CD14-positive monocyte (primary cell): ENCODE data around the gene KRTAP12-2. TPM values are rescaled to one million over a fixed set of nuclear protein-coding genes. Genes with fewer than 3 reads are reported as not detected.
"Not testable (repeated sequence)": the region's sequence is repeated elsewhere in the genome, so short reads cannot be mapped to it uniquely, and the experiment has no call there.

Experiments
- DNase-seq, 3 donors: peaks; one replicate each; pipeline ENCODE4 v3.0.0-alpha.2; 2011 to 2022
- H2AFZ ChIP-seq: 2 replicates; pipeline ENCODE4 v1.6.0; 2012; ENCODE audit warnings: mild to moderate bottlenecking, low read depth, low read length, inconsistent platforms; ENCODE audit not compliant: insufficient read depth, poor library complexity, severe bottlenecking
- H3K27ac ChIP-seq, 2 donors: 1 replicate in 1 of 2; 2 replicates in 1 of 2; pipeline ENCODE4 v1.5.1; 2012 to 2013; ENCODE audit warnings: low read length in 2 of 2, control low read depth in 1 of 2, inconsistent platforms in 1 of 2, low read depth in 1 of 2, mild to moderate bottlenecking in 1 of 2
- H3K27me3 ChIP-seq, 2 donors: one replicate each; pipeline versions ENCODE4 v1.6.0 to v1.6.1; 2011 to 2013; ENCODE audit warnings: low read length in 2 of 2; ENCODE audit not compliant: control insufficient read depth in 2 of 2, insufficient read depth in 2 of 2
- H3K36me3 ChIP-seq, 2 donors: replicated peaks in 1 of 2; 1 replicate in 1 of 2; 2 replicates in 1 of 2; pipeline versions ENCODE4 v1.5.1 to v1.6.1; 2012 to 2013; ENCODE audit warnings: low read length in 2 of 2, control low read depth in 1 of 2, inconsistent platforms in 1 of 2, mild to moderate bottlenecking in 1 of 2; ENCODE audit not compliant: insufficient read depth in 2 of 2, control insufficient read depth in 1 of 2
- H3K4me1 ChIP-seq, 2 donors: 1 replicate in 1 of 2; 2 replicates in 1 of 2; pipeline versions ENCODE4 v1.5.1 to v1.6.1; 2012 to 2013; ENCODE audit warnings: low read length in 2 of 2, control low read depth in 1 of 2, inconsistent platforms in 1 of 2, mild to moderate bottlenecking in 1 of 2, moderate library complexity in 1 of 2; ENCODE audit not compliant: insufficient read depth in 2 of 2, control insufficient read depth in 1 of 2
- H3K4me2 ChIP-seq: replicated peaks from 2 replicates; pipeline ENCODE3; 2012; ENCODE audit warnings: low read length, moderate library complexity, mild to moderate bottlenecking; ENCODE audit not compliant: poor library complexity, severe bottlenecking; ENCODE audit errors: extremely low read depth
- H3K4me3 ChIP-seq, 3 experiments: fragments of 200-600 bp in 1 of 3; sonication (generic) in 1 of 3; replicated peaks in 1 of 3; 1 replicate in 2 of 3; 2 replicates in 1 of 3; pipeline ENCODE4 v1.5.1; 2011 to 2013; ENCODE audit warnings: low read length in 3 of 3, mild to moderate bottlenecking in 3 of 3, control low read depth in 2 of 3, low read depth in 2 of 3, inconsistent platforms in 1 of 3, moderate library complexity in 1 of 3
- H3K79me2 ChIP-seq: 2 replicates; pipeline ENCODE4 v1.6.0; 2012; ENCODE audit warnings: mild to moderate bottlenecking, control low read depth, inconsistent platforms, low read length, moderate library complexity; ENCODE audit not compliant: insufficient read depth
- H3K9ac ChIP-seq: 2 replicates; pipeline ENCODE4 v1.6.0; 2017; ENCODE audit warnings: low read length, mild to moderate bottlenecking; ENCODE audit not compliant: insufficient read depth, poor library complexity, severe bottlenecking
- H3K9me3 ChIP-seq, 2 donors: replicated peaks in 1 of 2; 1 replicate in 1 of 2; 2 replicates in 1 of 2; pipeline versions ENCODE4 v1.5.1 to v1.6.1; 2012 to 2013; ENCODE audit warnings: low read length in 2 of 2, control low read depth in 1 of 2; ENCODE audit not compliant: control insufficient read depth in 1 of 2, insufficient read depth in 1 of 2
- H4K20me1 ChIP-seq: 2 replicates; pipeline ENCODE4 v1.6.0; 2012; ENCODE audit warnings: mild to moderate bottlenecking, low read length, control low read depth, moderate library complexity; ENCODE audit not compliant: insufficient read depth
- H3K27ac Mint-ChIP-seq, 7 donors: one replicate each; pipeline ENCODE4 v1.8.0; 2020; ENCODE audit warnings: mild to moderate bottlenecking in 7 of 7, mixed read lengths in 7 of 7, moderate library complexity in 6 of 7, inconsistent platforms in 2 of 7
- H3K27me3 Mint-ChIP-seq, 3 donors: one replicate each; pipeline ENCODE4 v1.8.0; 2021 to 2022; ENCODE audit warnings: low read depth in 3 of 3, mild to moderate bottlenecking in 3 of 3, mixed read lengths in 3 of 3, moderate library complexity in 3 of 3, inconsistent platforms in 1 of 3
- H3K36me3 Mint-ChIP-seq, 2 donors: one replicate each; pipeline ENCODE4 v1.8.0; 2020; ENCODE audit warnings: mixed read lengths in 2 of 2, inconsistent platforms in 1 of 2, mild to moderate bottlenecking in 1 of 2
- H3K4me1 Mint-ChIP-seq: one replicate; pipeline ENCODE4 v1.8.0; 2020; ENCODE audit warnings: mild to moderate bottlenecking, mixed read lengths
- H3K4me3 Mint-ChIP-seq, 2 donors: one replicate each; pipeline ENCODE4 v1.8.0; 2020; ENCODE audit warnings: mild to moderate bottlenecking in 2 of 2, mixed read lengths in 2 of 2, moderate library complexity in 1 of 2
- H3K9me3 Mint-ChIP-seq, 7 donors: one replicate each; pipeline ENCODE4 v1.8.0; 2020 to 2022; ENCODE audit warnings: mixed read lengths in 7 of 7, mild to moderate bottlenecking in 6 of 7, moderate library complexity in 6 of 7, inconsistent platforms in 2 of 7
- CTCF ChIP-seq: fragments of 200-600 bp; IDR thresholded peaks from one replicate; pipeline ENCODE4 v1.8.0; 2022; ENCODE audit warnings: antibody characterized with exemption, mild to moderate bottlenecking
- WGBS: methylation state at CpG from one replicate; pipeline ENCODE4 v1.1.5; 2013; ENCODE audit warnings: missing lambda C conversion rate; ENCODE audit not compliant: insufficient coverage; 5-methylcytosine and 5-hydroxymethylcytosine counted together
- intact Hi-C, 2 donors: fragments of 100-400 bp; cut with micrococcal nuclease; formaldehyde crosslinking; loops; one replicate each; pipeline versions ENCODE4 v1.15.0 to v1.15.1; 2023
- polyA plus RNA-seq, 3 donors: library from polyadenylated mRNA; depleted of rRNA in 1 of 3; unstranded in 2 of 3; stranded (reverse) in 1 of 3; fragments of 300-500 nt in 2 of 3; fragments of >200 nt in 1 of 3; fragmentation: Illumina TruSeq in 2 of 3; gene quantifications; 1 replicate in 2 of 3; 2 replicates in 1 of 3; pipeline ENCODE4 v1.2.3, GENCODE V29; 2012 to 2021

Gene KRTAP12-2
- polyA plus RNA-seq, 3 donors: not detected

DNA sequence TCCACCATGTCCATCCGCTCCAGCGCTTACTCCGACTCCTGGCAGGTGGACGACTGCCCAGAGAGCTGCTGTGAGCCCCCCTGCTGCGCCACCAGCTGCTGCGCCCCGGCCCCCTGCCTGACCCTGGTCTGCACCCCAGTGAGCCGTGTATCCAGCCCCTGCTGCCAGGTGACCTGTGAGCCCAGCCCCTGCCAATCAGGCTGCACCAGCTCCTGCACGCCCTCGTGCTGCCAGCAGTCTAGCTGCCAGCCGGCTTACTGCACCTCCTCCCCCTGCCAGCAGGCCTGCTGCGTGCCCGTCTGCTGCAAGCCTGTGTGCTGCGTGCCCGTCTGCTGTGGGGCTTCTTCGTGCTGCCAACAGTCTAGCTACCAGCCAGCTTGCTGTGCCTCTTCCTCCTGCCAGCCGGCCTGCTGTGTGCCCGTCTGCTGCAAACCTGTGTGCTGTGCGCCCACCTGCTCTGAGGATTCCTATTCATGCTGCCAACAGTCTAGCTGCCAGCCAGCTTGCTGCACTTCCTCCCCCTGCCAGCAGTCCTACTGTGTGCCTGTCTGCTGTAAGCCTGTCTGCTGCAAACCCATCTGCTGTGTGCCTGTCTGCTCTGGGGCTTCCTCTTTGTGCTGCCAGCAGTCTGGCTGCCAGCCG, 39.4 kb downstream of the KRTAP12-2 start:
- H3K4me2 ChIP-seq, DNase-seq, H3K79me2 ChIP-seq, H3K4me3 ChIP-seq, H3K9ac ChIP-seq, H2AFZ ChIP-seq, H3K4me1 Mint-ChIP-seq, H3K4me1 ChIP-seq, H3K4me3 Mint-ChIP-seq, H3K27ac ChIP-seq, intact Hi-C loops, H3K36me3 ChIP-seq, H3K36me3 Mint-ChIP-seq, H3K27me3 ChIP-seq, H4K20me1 ChIP-seq: not testable (repeated sequence)
- 84% methylated on average over 14 of the region's 20 CpGs for WGBS
- H3K27ac Mint-ChIP-seq: peak overlapping the region in 1 of 7 donors; percentile 25
- H3K9me3 ChIP-seq: peaks cover 38 to 42% of the 10 kb centered on the region in 2 donors
- peaks cover 42 to 69% (median 58%) of the 10 kb centered on the region in 7 donors for H3K9me3 Mint-ChIP-seq
- H3K27me3 Mint-ChIP-seq: peaks cover 6 to 14% (median 8%) of the 10 kb centered on the region in 3 donors

- peaks cover 42 to 64% (median 55%) of the 10 kb centered on the region in 7 donors for H3K9me3 Mint-ChIP-seq
- no peak for TF ChIP-seq CTCF
- Histone ChIP-seq H3K27me3 (no peaks in the 10 kb centered on the region), H4K20me1 (no peaks in the 10 kb centered on the region), H3K4me2 (no peak within 1 kb of the TSS), H2AFZ (no peak within 1 kb of the TSS), H3K4me3 (no peak within 1 kb of the TSS), H3K9ac (no peak within 1 kb of the TSS), H3K36me3 (no peaks in the 10 kb centered on the region), H3K9me3 (peaks cover 38% of the 10 kb centered on the region in 2 donors), H3K4me1 (no peaks in the 10 kb centered on the region), H3K27ac (no peak within 1 kb of the TSS), H3K79me2 (no peaks in the 10 kb centered on the region)
- 44% methylated on average over 5 of the region's 7 CpGs for WGBS
- peaks cover 7 to 14% (median 10%) of the 10 kb centered on the region in 3 donors for H3K27me3 Mint-ChIP-seq
- peak within 1 kb of the TSS in 1 of 7 donors; percentile 25 for H3K27ac Mint-ChIP-seq
- H3K36me3 Mint-ChIP-seq: no peaks in the 10 kb centered on the region
- intact Hi-C loops: no loop called here
- H3K4me1 Mint-ChIP-seq: no peaks in the 10 kb centered on the region
- no peak within 1 kb of the TSS for H3K4me3 Mint-ChIP-seq
- no peak for DNase-seq
These were observed 40.0 kb downstream of the KRTAP12-2 start, which contains the start of gene KRTAP10-9 for GRCh38 chr21:44626673-44627143. Gene KRTAP10-9, plus strand, starts transcription at chr21:44627093. Its CDS starts 79 bp downstream, at chr21:44627172.
